K562 (cell line): ENCODE data around the gene ARHGAP15. TPM values are rescaled to one million over a fixed set of nuclear protein-coding genes. Genes with fewer than 3 reads are reported as not detected.

Source experiments
- ATAC-seq: fragments of 200-7000 bp; cut with Tn5 transposase; 3 replicates; pipeline ENCODE4 v1.9.1; 2020; ENCODE audit warnings: moderate library complexity
- BruUV-seq: library from RNA; stranded (reverse); fragments of 400-500 nt; replicated peaks from 2 replicates; lab custom pipeline; 2021; lab: Mats Ljungman, UMichigan
- CTCF ChIA-PET: fragments of 300-600 bp; formaldehyde crosslinking; extraction: SDS; loops from one replicate; lab custom pipeline; 2021; ENCODE audit warnings: low intra/inter-chr PET ratio; lab: Yijun Ruan, JAX
- POLR2A ChIA-PET: fragments of 300-600, 350-650 bp; sonication (Branson Sonifier 250); formaldehyde crosslinking; extraction: SDS; loops from one replicate; lab custom pipeline; 2021; ENCODE audit warnings: antibody characterized with exemption, inconsistent platforms; lab: Yijun Ruan, JAX
- DNase-seq, 4 experiments: peaks; one replicate each; pipeline versions ENCODE4 v3.0.0 to v3.0.0-alpha.2; 2011 to 2018; ENCODE audit warnings: low spot score in 3 of 4, mixed read lengths in 3 of 4; ENCODE audit errors: extremely low read depth in 1 of 4
- FAIRE-seq: peaks from 2 replicates; lab custom pipeline; 2011; peaks lifted over from hg19 to GRCh38; lab: Jason Lieb, UNC
- H2AFZ ChIP-seq: 2 replicates; pipeline ENCODE4 v1.6.0; 2011; ENCODE audit warnings: low read depth, low read length, control low read depth, inconsistent platforms
- H3K27ac ChIP-seq: fragments of 200-600 bp; 3 replicates; pipeline ENCODE4 v1.8.0; 2011; ENCODE audit warnings: low read depth, mild to moderate bottlenecking, control low read depth, inconsistent platforms, low read length, moderate library complexity, mixed read lengths; ENCODE audit errors: extremely low read depth
- H3K27me3 ChIP-seq, 2 experiments: fragments of 300-600 bp in 1 of 2; 2 replicates in 1 of 2; 3 replicates in 1 of 2; pipeline versions ENCODE4 v1.6.0 to v1.8.0; 2011; ENCODE audit warnings: inconsistent platforms in 2 of 2, low read length in 2 of 2, mild to moderate bottlenecking in 1 of 2, mixed read lengths in 1 of 2, moderate library complexity in 1 of 2; ENCODE audit not compliant: control insufficient read depth in 2 of 2, insufficient read depth in 2 of 2
- H3K36me3 ChIP-seq: fragments of 300-600 bp; 3 replicates; pipeline ENCODE4 v1.8.0; 2011; ENCODE audit warnings: mild to moderate bottlenecking, low read length, inconsistent platforms; ENCODE audit not compliant: control insufficient read depth, insufficient read depth
- H3K4me1 ChIP-seq, 2 experiments: fragments of 200-600 bp in 1 of 2; replicated peaks in 1 of 2; 2 replicates in 1 of 2; 3 replicates in 1 of 2; pipeline versions ENCODE4 v1.5.1 to v1.8.0; 2011; ENCODE audit warnings: inconsistent platforms in 2 of 2, low read length in 2 of 2, mild to moderate bottlenecking in 1 of 2, mixed read lengths in 1 of 2, moderate library complexity in 1 of 2; ENCODE audit not compliant: control insufficient read depth in 2 of 2, insufficient read depth in 2 of 2
- H3K4me2 ChIP-seq: 2 replicates; pipeline ENCODE4 v1.6.1; 2011; ENCODE audit warnings: low read length, control low read depth, inconsistent platforms, mixed read lengths; ENCODE audit not compliant: insufficient read depth
- H3K4me3 ChIP-seq: fragments of 200-600 bp; sonication (generic), shearing (Covaris generic); 2 replicates; pipeline ENCODE4 v1.5.1; 2016; ENCODE audit warnings: control low read depth, inconsistent platforms
- H3K79me2 ChIP-seq: fragments of 200-600 bp; 3 replicates; pipeline ENCODE4 v1.8.0; 2011; ENCODE audit warnings: low read length, inconsistent platforms; ENCODE audit not compliant: control insufficient read depth, insufficient read depth
- H3K9ac ChIP-seq, 2 experiments: 2 replicates each; pipeline versions ENCODE4 v1.6.0 to v1.6.1; 2011; ENCODE audit warnings: low read depth in 2 of 2, low read length in 2 of 2, control low read depth in 1 of 2, inconsistent platforms in 1 of 2, mild to moderate bottlenecking in 1 of 2, mixed read lengths in 1 of 2; ENCODE audit not compliant: insufficient read depth in 1 of 2
- H3K9me1 ChIP-seq: one replicate; pipeline ENCODE4 v1.6.0; 2011; ENCODE audit warnings: inconsistent platforms, mild to moderate bottlenecking, low read length, moderate library complexity; ENCODE audit not compliant: control insufficient read depth, insufficient read depth
- H3K9me3 ChIP-seq: replicated peaks from 2 replicates; pipeline ENCODE4 v1.5.1; 2011; ENCODE audit warnings: low read depth, low read length, inconsistent platforms; ENCODE audit not compliant: control insufficient read depth, insufficient read depth
- H4K20me1 ChIP-seq: replicated peaks from 2 replicates; pipeline ENCODE4 v1.6.1; 2011; ENCODE audit warnings: low read length, inconsistent platforms, mixed read lengths; ENCODE audit not compliant: control insufficient read depth, insufficient read depth
- FOXA3 ChIP-seq, 2 experiments: fragments of 450-650 bp in 1 of 2; sonication (generic) in 1 of 2; formaldehyde crosslinking; IDR thresholded peaks in 1 of 2; conservative IDR thresholded peaks in 1 of 2; 2 replicates each; pipeline versions ENCODE4 v1.4.0 to v1.8.0; 2020 to 2022; ENCODE audit warnings: mild to moderate bottlenecking in 2 of 2, missing genetic modification reagents in 1 of 2
- GABPB1 ChIP-seq: sonication (generic); formaldehyde crosslinking; IDR thresholded peaks from 2 replicates; pipeline ENCODE4 v1.8.0; 2022; ENCODE audit warnings: mild to moderate bottlenecking, missing genetic modification reagents
- NR3C1 ChIP-seq: sonication (generic); formaldehyde crosslinking; IDR thresholded peaks from 2 replicates; pipeline ENCODE4 v1.8.1; 2022; ENCODE audit warnings: missing genetic modification reagents
- PHF21A ChIP-seq: fragments of 450-650 bp; IDR thresholded peaks from 2 replicates; pipeline ENCODE4 v1.6.1; 2017; ENCODE audit warnings: low read depth, borderline replicate concordance
- POLR2G ChIP-seq: fragments of 200-400 bp; formaldehyde crosslinking; IDR thresholded peaks from 2 replicates; pipeline ENCODE4 v1.6.1; 2017; ENCODE audit warnings: low read depth, mild to moderate bottlenecking, antibody characterized with exemption, low read length, moderate library complexity
- RAD21 ChIP-seq, 2 experiments: fragments of 250-450 bp in 1 of 2; fragments of 450-650 bp in 1 of 2; sonication (Bioruptor Pico) in 1 of 2; formaldehyde crosslinking in 1 of 2; IDR thresholded peaks in 1 of 2; conservative IDR thresholded peaks in 1 of 2; 2 replicates each; pipeline versions ENCODE4 v1.4.0 to v1.8.0; 2020 to 2022; ENCODE audit warnings: mild to moderate bottlenecking in 2 of 2, moderate library complexity in 1 of 2
- RBFOX2 ChIP-seq: fragments of 200-400 bp; formaldehyde crosslinking; IDR thresholded peaks from 2 replicates; pipeline ENCODE4 v1.6.1; 2017; ENCODE audit warnings: low read depth, mild to moderate bottlenecking, low read length, moderate library complexity
- STAG1 ChIP-seq: sonication (generic); formaldehyde crosslinking; IDR thresholded peaks from 2 replicates; pipeline ENCODE4 v1.5.0; 2020; ENCODE audit warnings: missing genetic modification reagents, borderline replicate concordance
- ZC3H11A ChIP-seq: IDR thresholded peaks from 2 replicates; pipeline ENCODE4 v1.6.1; 2012; ENCODE audit warnings: low read depth, low read length, improper control_type of control experiment
- ZNF133 ChIP-seq: fragments of 250-450 bp; sonication (Bioruptor Pico); IDR thresholded peaks from 2 replicates; pipeline ENCODE4 v1.4.0; 2020; ENCODE audit warnings: mild to moderate bottlenecking
- ZNF146 ChIP-seq: IDR thresholded peaks from one replicate; pipeline ENCODE4 v1.6.1; 2018; ENCODE audit warnings: missing compliant biosample characterization; ENCODE audit not compliant: unreplicated experiment
- ZNF282 ChIP-seq: sonication (generic); formaldehyde crosslinking; IDR thresholded peaks from 2 replicates; pipeline ENCODE4 v1.8.1; 2023; ENCODE audit warnings: missing genetic modification reagents
- ZNF316 ChIP-seq: fragments of 450-650 bp; IDR thresholded peaks from 2 replicates; pipeline ENCODE4 v1.6.1; 2016
- ZNF408 ChIP-seq: fragments of 250-450 bp; sonication (Bioruptor Pico); IDR thresholded peaks from 2 replicates; pipeline ENCODE4 v1.4.0; 2020; ENCODE audit warnings: low read depth, mild to moderate bottlenecking, moderate library complexity
- ZNF644 ChIP-seq: fragments of 200-800 bp; sonication (Bioruptor generic); IDR thresholded peaks from 2 replicates; pipeline ENCODE4 v1.6.1; 2016; ENCODE audit warnings: low read depth, missing genetic modification characterization, missing compliant biosample characterization
- WGBS: fragments of 100-300 bp; shearing (Covaris generic); methylation state at CpG from one replicate; pipeline ENCODE4 v1.1.6; 2016; ENCODE audit warnings: low coverage, mixed read lengths; ENCODE audit not compliant: insufficient coverage; ENCODE audit errors: missing lambda C conversion rate; 5-methylcytosine and 5-hydroxymethylcytosine counted together
- in situ Hi-C: fragments of 300-500 bp; cut with MboI; formaldehyde crosslinking; loops from 4 replicates; pipeline ENCODE4 v1.15.0; 2018; ENCODE audit warnings: inconsistent platforms, mixed read lengths
- intact Hi-C: fragments of 100-400 bp; cut with micrococcal nuclease; formaldehyde crosslinking; loops from 2 replicates; pipeline ENCODE4 v1.14.2; 2022
- polyA plus RNA-seq, 8 experiments: library from polyadenylated mRNA; depleted of rRNA in 4 of 8; stranded (reverse) in 5 of 8; unstranded in 3 of 8; fragments of >200 nt; fragmentation: Nextera tagmentation in 2 of 8; fragmentation: Illumina TruSeq in 1 of 8; extraction: Ambion mirVana in 2 of 8; extraction: Trizol in 1 of 8; gene quantifications; 2 replicates each; pipeline versions ENCODE4 v1.2.1 to v1.2.3, GENCODE V29; 2011 to 2014; ENCODE audit warnings: inconsistent platforms in 1 of 8, missing spikeins in 1 of 8
- total RNA-seq, 7 experiments: library from RNA; depleted of rRNA in 6 of 7; stranded (reverse); fragments of >200 nt in 6 of 7; fragmentation: Illumina TruSeq in 2 of 7; extraction: Trizol in 2 of 7; gene quantifications; 2 replicates each; pipeline versions ENCODE4 v1.2.1 to v1.2.3, GENCODE V29; 2011 to 2021; ENCODE audit warnings: low replicate concordance in 1 of 7
- TF ChIP-seq, protein P1 (sequence below): sonication (generic); formaldehyde crosslinking; IDR thresholded peaks from 2 replicates; pipeline ENCODE4 v1.8.0; 2022; ENCODE audit warnings: mild to moderate bottlenecking, missing genetic modification reagents

Gene ARHGAP15
- total and polyA plus RNA-seq, 9 of the 15 experiments (the other 6 are each of a cell fraction or from before 2014, with no cell fraction given): 1.5 to 17.9 (median 7.9) TPM

DNA sequence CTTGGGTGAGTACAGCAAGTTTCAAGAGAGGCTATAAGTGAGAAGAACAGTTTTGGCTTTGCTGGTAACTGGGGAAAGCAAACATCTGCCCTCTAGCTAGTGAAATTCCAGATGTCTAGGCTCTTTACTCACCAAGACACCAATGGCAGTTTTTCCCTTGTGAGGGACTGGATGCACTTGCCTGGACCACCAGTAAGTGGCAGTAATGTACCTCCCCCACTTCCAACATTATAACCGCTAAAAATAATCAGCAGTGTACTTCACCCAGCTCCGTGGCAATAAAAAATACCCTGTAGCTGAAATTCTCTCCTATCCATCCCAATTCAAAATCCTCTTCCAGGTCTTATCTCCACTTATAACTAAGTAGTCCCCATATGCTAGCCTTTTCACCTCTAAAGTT is 383.9 kb downstream of the ARHGAP15 start:
- Histone ChIP-seq H3K27me3 (no peaks in the 10 kb centered on the region), H4K20me1 (no peaks in the 10 kb centered on the region), H3K27ac (no peak overlapping the region), H3K9ac (no peak overlapping the region), H3K4me3 (no peak overlapping the region), H3K9me1 (no peaks in the 10 kb centered on the region), H3K4me1 (no peaks in the 10 kb centered on the region; a peak in 1 of 5 replicates), H3K36me3 (no peaks in the 10 kb centered on the region), H2AFZ (peak overlapping the region; percentile 38; the same call in 1 of the 2 replicates), H3K4me2 (no peak overlapping the region), H3K9me3 (no peaks in the 10 kb centered on the region), H3K79me2 (no peaks in the 10 kb centered on the region)
- in situ Hi-C loops: no loop called here
- WGBS: 0% methylated on average over 2 of the region's 2 CpGs
- peak; percentile 92 for ATAC-seq
- DNase-seq: peak; percentile 25 to 55 (median 32)
- ChIA-PET CTCF (no interaction called here), POLR2A (interaction anchor here (1.0 to 1.3 kb wide), 2 partner anchors 9 to 10 kb away, joined by 3 to 4 read pairs; no protein-coding TSS in a partner anchor)
- peak; percentile 86 for FAIRE-seq
- no TSS peak for BruUV-seq
- intact Hi-C loops: no loop called here
- TF ChIP-seq ZC3H11A: no peak
- TF ChIP-seq ZNF282: no peak
- TF ChIP-seq POLR2G: no peak
- no peak for TF ChIP-seq ZNF408 (CRISPR knock-in tag)
- no peak for TF ChIP-seq ZNF133 (CRISPR knock-in tag)
- TF ChIP-seq GABPB1 (CRISPR knock-in tag): no peak
- no peak for TF ChIP-seq PHF21A
- peak; percentile 50; the same call in 1 of the 2 replicates for TF ChIP-seq STAG1
- no peak for TF ChIP-seq RBFOX2
- TF ChIP-seq ZNF316: no peak
- TF ChIP-seq ZNF644: no peak
- TF ChIP-seq, protein P1, sequence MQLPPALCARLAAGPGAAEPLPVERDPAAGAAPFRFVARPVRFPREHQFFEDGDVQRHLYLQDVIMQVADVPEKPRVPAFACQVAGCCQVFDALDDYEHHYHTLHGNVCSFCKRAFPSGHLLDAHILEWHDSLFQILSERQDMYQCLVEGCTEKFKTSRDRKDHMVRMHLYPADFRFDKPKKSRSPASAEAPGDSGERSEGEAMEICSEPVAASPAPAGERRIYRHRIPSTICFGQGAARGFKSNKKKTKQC (CRISPR knock-in tag): no peak
- no peak for TF ChIP-seq NR3C1 (CRISPR knock-in tag)
- peak; percentile 73 to 75 for TF ChIP-seq RAD21 (CRISPR knock-in tag; conservative IDR thresholded peaks at IDR 0.05 in 1 of 2, IDR thresholded peaks at IDR 0.05 in 1 of 2)
- no peak for TF ChIP-seq FOXA3 (CRISPR knock-in tag; conservative IDR thresholded peaks at IDR 0.05 in 1 of 2, IDR thresholded peaks at IDR 0.05 in 1 of 2)
- no peak for TF ChIP-seq ZNF146 (CRISPR knock-in tag)
